ENCODE results near the gene PLEKHA7.

PLEKHA7 gene

GRCh38 chr11:16863389-16863788 is 150.8 kb downstream of the PLEKHA7 start:
- H3K9me3 Mint-ChIP-seq = peaks cover 7% of the 10 kb centered on the region
- no peak overlapping the region for H3K4me3 Mint-ChIP-seq
- H3K27ac Mint-ChIP-seq = no peak overlapping the region
- DNase-seq = no peak
- H3K36me3 Mint-ChIP-seq (ENCODE audit: low read depth) = no peaks in the 10 kb centered on the region
- peaks cover 11% of the 10 kb centered on the region for H3K4me1 Mint-ChIP-seq
- TF ChIP-seq, protein P1, sequence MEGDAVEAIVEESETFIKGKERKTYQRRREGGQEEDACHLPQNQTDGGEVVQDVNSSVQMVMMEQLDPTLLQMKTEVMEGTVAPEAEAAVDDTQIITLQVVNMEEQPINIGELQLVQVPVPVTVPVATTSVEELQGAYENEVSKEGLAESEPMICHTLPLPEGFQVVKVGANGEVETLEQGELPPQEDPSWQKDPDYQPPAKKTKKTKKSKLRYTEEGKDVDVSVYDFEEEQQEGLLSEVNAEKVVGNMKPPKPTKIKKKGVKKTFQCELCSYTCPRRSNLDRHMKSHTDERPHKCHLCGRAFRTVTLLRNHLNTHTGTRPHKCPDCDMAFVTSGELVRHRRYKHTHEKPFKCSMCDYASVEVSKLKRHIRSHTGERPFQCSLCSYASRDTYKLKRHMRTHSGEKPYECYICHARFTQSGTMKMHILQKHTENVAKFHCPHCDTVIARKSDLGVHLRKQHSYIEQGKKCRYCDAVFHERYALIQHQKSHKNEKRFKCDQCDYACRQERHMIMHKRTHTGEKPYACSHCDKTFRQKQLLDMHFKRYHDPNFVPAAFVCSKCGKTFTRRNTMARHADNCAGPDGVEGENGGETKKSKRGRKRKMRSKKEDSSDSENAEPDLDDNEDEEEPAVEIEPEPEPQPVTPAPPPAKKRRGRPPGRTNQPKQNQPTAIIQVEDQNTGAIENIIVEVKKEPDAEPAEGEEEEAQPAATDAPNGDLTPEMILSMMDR (IDR thresholded peaks at IDR 0.05) = no peak
- peaks cover 18% of the 10 kb centered on the region for H3K27me3 Mint-ChIP-seq (ENCODE audit: low read depth, poor library complexity)

DNA sequence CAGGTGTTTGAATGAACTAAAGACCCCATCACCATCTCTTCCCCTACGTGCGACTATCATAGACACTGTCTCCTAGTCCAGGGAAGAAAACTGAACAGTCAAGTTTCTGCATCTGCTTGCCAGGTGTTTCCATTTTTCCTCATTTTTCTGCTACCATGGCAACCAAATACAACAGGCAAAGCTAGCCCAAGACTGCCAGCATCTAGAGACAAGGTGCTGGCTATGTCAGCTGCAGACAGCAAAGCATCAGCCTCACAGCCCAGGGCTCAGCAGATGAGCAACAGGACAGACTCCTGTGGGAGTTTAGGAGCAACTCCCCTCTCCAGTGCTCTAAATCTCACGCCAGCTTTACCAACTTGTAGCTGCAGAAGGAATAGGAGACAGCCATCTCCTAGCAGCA is 151.5 kb downstream of the PLEKHA7 start:
- Mint-ChIP-seq H3K4me1 (peaks cover 11% of the 10 kb centered on the region), H3K4me3 (no peak overlapping the region), H3K9me3 (peaks cover 7% of the 10 kb centered on the region), H3K27me3 (ENCODE audit: low read depth, poor library complexity) (peaks cover 17% of the 10 kb centered on the region), H3K27ac (no peak overlapping the region), H3K36me3 (ENCODE audit: low read depth) (no peaks in the 10 kb centered on the region)
- DNase-seq = no peak
- TF ChIP-seq, protein P1 (IDR thresholded peaks at IDR 0.05) = no peak

- Mint-ChIP-seq H3K36me3 (ENCODE audit: low read depth) (no peaks in the 10 kb centered on the region), H3K27me3 (ENCODE audit: low read depth, poor library complexity) (peaks cover 16% of the 10 kb centered on the region), H3K27ac (no peak overlapping the region), H3K4me1 (peaks cover 11% of the 10 kb centered on the region), H3K9me3 (peaks cover 7% of the 10 kb centered on the region), H3K4me3 (no peak overlapping the region)
- TF ChIP-seq, protein P1 (IDR thresholded peaks at IDR 0.05) = no peak
- DNase-seq = no peak
Measured at GRCh38 chr11:16861862-16862261, 152.4 kb downstream of the PLEKHA7 start.

- TF ChIP-seq, protein P1 (IDR thresholded peaks at IDR 0.05) = no peak
- DNase-seq = no peak
- H3K4me1 Mint-ChIP-seq = peaks cover 11% of the 10 kb centered on the region
- H3K36me3 Mint-ChIP-seq (ENCODE audit: low read depth) = no peaks in the 10 kb centered on the region
- H3K27ac Mint-ChIP-seq = no peak overlapping the region
- H3K27me3 Mint-ChIP-seq (ENCODE audit: low read depth, poor library complexity) = peaks cover 11% of the 10 kb centered on the region
- no peak overlapping the region for H3K4me3 Mint-ChIP-seq
- peaks cover 7% of the 10 kb centered on the region for H3K9me3 Mint-ChIP-seq
Measured at GRCh38 chr11:16860617-16861016, 153.6 kb downstream of the PLEKHA7 start.

GRCh38 chr11:16859651-16860050 is 154.6 kb downstream of the PLEKHA7 start:
- H3K27me3 Mint-ChIP-seq (ENCODE audit: low read depth, poor library complexity) = peaks cover 11% of the 10 kb centered on the region
- TF ChIP-seq, protein P1 (IDR thresholded peaks at IDR 0.05) = no peak

GRCh38 chr11:16857186-16857585 is 157.0 kb downstream of the PLEKHA7 start:
- H3K27me3 Mint-ChIP-seq (ENCODE audit: low read depth, poor library complexity) = peaks cover 11% of the 10 kb centered on the region
- no peak for DNase-seq
- TF ChIP-seq, protein P1 (IDR thresholded peaks at IDR 0.05) = no peak
- peaks cover 3% of the 10 kb centered on the region for H3K4me1 Mint-ChIP-seq
- H3K4me3 Mint-ChIP-seq = no peak overlapping the region
- H3K36me3 Mint-ChIP-seq (ENCODE audit: low read depth) = no peaks in the 10 kb centered on the region
- H3K27ac Mint-ChIP-seq = no peak overlapping the region
- H3K9me3 Mint-ChIP-seq = no peaks in the 10 kb centered on the region

More at GRCh38 chr11:16859651-16860050, 154.6 kb downstream of the PLEKHA7 start:
- no peaks in the 10 kb centered on the region for H3K36me3 Mint-ChIP-seq (ENCODE audit: low read depth)
- no peak for DNase-seq
- peaks cover 11% of the 10 kb centered on the region for H3K4me1 Mint-ChIP-seq
- H3K4me3 Mint-ChIP-seq = no peak overlapping the region
- peaks cover 2% of the 10 kb centered on the region for H3K9me3 Mint-ChIP-seq
- H3K27ac Mint-ChIP-seq = no peak overlapping the region
